IMR-90 (cell line): Measurements from ENCODE around the gene MLLT3. TPM values are rescaled to one million over a fixed set of nuclear protein-coding genes. Genes with fewer than 3 reads are reported as not detected.
A peak's percentile ranks its signal among the peaks of the same experiment; 100 is the strongest.

Source experiments
- ATAC-seq: fragments of 200-7000 bp; cut with Tn5 transposase; 2 replicates; pipeline ENCODE4 v1.9.1; 2020; ENCODE audit warnings: low read depth, mild to moderate bottlenecking, moderate library complexity
- BruUV-seq: library from RNA; stranded (reverse); fragments of 400-500 nt; replicated peaks from 2 replicates; lab custom pipeline; 2021; lab: Mats Ljungman, UMichigan
- CTCF ChIA-PET: fragments of 300-600 bp; formaldehyde crosslinking; extraction: SDS; loops from one replicate; lab custom pipeline; 2021; ENCODE audit warnings: antibody characterized with exemption; lab: Yijun Ruan, JAX
- POLR2A ChIA-PET: fragments of 300-600 bp; sonication (Branson Sonifier 250); formaldehyde crosslinking; loops from one replicate; lab custom pipeline; 2022; ENCODE audit warnings: antibody characterized with exemption; ENCODE audit not compliant: unreplicated experiment; lab: Charles Lee
- DNase-seq: peaks from one replicate; pipeline ENCODE4 v3.0.0; 2013
- H2AFZ ChIP-seq: replicated peaks from 2 replicates; pipeline ENCODE3; 2013; ENCODE audit warnings: low read length, mild to moderate bottlenecking; ENCODE audit not compliant: poor library complexity
- H2AK5ac ChIP-seq: 2 replicates; pipeline ENCODE4 v1.6.1; 2013; ENCODE audit warnings: low read depth, low read length, inconsistent platforms
- H2AK9ac ChIP-seq: replicated peaks from 2 replicates; pipeline ENCODE3; 2013; ENCODE audit warnings: mild to moderate bottlenecking, low read depth, low read length, moderate library complexity; ENCODE audit not compliant: poor library complexity
- H2BK120ac ChIP-seq: 2 replicates; pipeline ENCODE4 v1.6.1; 2013; ENCODE audit warnings: low read depth, low read length, inconsistent platforms
- H2BK15ac ChIP-seq: 3 replicates; pipeline ENCODE4 v1.6.1; 2013; ENCODE audit warnings: low read depth, low read length, inconsistent platforms
- H2BK20ac ChIP-seq: 2 replicates; pipeline ENCODE4 v1.6.1; 2013; ENCODE audit warnings: low read depth, mild to moderate bottlenecking, inconsistent platforms, low read length, moderate library complexity
- H2BK5ac ChIP-seq: 2 replicates; pipeline ENCODE4 v1.6.1; 2013; ENCODE audit warnings: mild to moderate bottlenecking, low read depth, low read length, inconsistent platforms; ENCODE audit not compliant: poor library complexity, severe bottlenecking
- H3K14ac ChIP-seq: replicated peaks from 2 replicates; pipeline ENCODE4 v1.6.1; 2013; ENCODE audit warnings: low read depth, low read length, inconsistent platforms
- H3K18ac ChIP-seq: 2 replicates; pipeline ENCODE4 v1.6.1; 2013; ENCODE audit warnings: low read depth, low read length, control low read depth
- H3K23ac ChIP-seq: 2 replicates; pipeline ENCODE4 v1.6.1; 2013; ENCODE audit warnings: low read depth, low read length, inconsistent platforms
- H3K27ac ChIP-seq: 2 replicates; pipeline ENCODE4 v1.5.1; 2013; ENCODE audit warnings: mild to moderate bottlenecking, control low read depth, low read length; ENCODE audit not compliant: insufficient read depth
- H3K27me3 ChIP-seq: 2 replicates; pipeline ENCODE4 v1.6.1; 2013; ENCODE audit warnings: low read length; ENCODE audit not compliant: control insufficient read depth, insufficient read depth
- H3K36me3 ChIP-seq: 2 replicates; pipeline ENCODE4 v1.6.1; 2013; ENCODE audit warnings: low read length, mixed read lengths; ENCODE audit not compliant: control insufficient read depth, insufficient read depth
- H3K4ac ChIP-seq: 2 replicates; pipeline ENCODE4 v1.6.1; 2013; ENCODE audit warnings: low read depth, low read length, inconsistent platforms
- H3K4me1 ChIP-seq: 2 replicates; pipeline ENCODE4 v1.6.1; 2013; ENCODE audit warnings: low read length, mixed read lengths; ENCODE audit not compliant: control insufficient read depth, insufficient read depth
- H3K4me2 ChIP-seq: 2 replicates; pipeline ENCODE4 v1.6.1; 2013; ENCODE audit warnings: low read depth, mild to moderate bottlenecking, control low read depth, low read length, moderate library complexity
- H3K4me3 ChIP-seq: 2 replicates; pipeline ENCODE4 v1.5.1; 2013; ENCODE audit warnings: low read depth, mild to moderate bottlenecking, control low read depth, low read length, moderate library complexity; ENCODE audit not compliant: insufficient read depth
- H3K56ac ChIP-seq: 2 replicates; pipeline ENCODE4 v1.6.1; 2013; ENCODE audit warnings: low read length, inconsistent platforms; ENCODE audit not compliant: insufficient read depth; ENCODE audit errors: extremely low read depth
- H3K79me1 ChIP-seq, 2 experiments: 2 replicates each; pipeline ENCODE4 v1.6.1; 2013; ENCODE audit warnings: low read length in 2 of 2, inconsistent platforms in 1 of 2, low read depth in 1 of 2
- H3K9ac ChIP-seq: 2 replicates; pipeline ENCODE4 v1.6.1; 2013; ENCODE audit warnings: low read depth, low read length, control low read depth
- H3K9me1 ChIP-seq: 2 replicates; pipeline ENCODE4 v1.6.1; 2013; ENCODE audit warnings: low read length, inconsistent platforms; ENCODE audit not compliant: insufficient read depth
- H3K9me3 ChIP-seq: 2 replicates; pipeline ENCODE4 v1.6.1; 2013; ENCODE audit warnings: low read length; ENCODE audit not compliant: control insufficient read depth, insufficient read depth
- H4K20me1 ChIP-seq: 2 replicates; pipeline ENCODE4 v1.6.1; 2013; ENCODE audit warnings: low read length, inconsistent platforms; ENCODE audit not compliant: insufficient read depth
- H4K5ac ChIP-seq: 2 replicates; pipeline ENCODE4 v1.6.1; 2013; ENCODE audit warnings: mild to moderate bottlenecking, low read depth, low read length, control low read depth
- H4K8ac ChIP-seq, 2 experiments: 2 replicates each; pipeline ENCODE4 v1.6.1; 2013; ENCODE audit warnings: low read depth in 2 of 2, low read length in 2 of 2, control low read depth in 1 of 2, inconsistent platforms in 1 of 2
- H4K91ac ChIP-seq: 2 replicates; pipeline ENCODE4 v1.6.1; 2013; ENCODE audit warnings: low read depth, low read length, inconsistent platforms; ENCODE audit not compliant: insufficient read depth
- CEBPB ChIP-seq: IDR thresholded peaks from 2 replicates; pipeline ENCODE4 v1.6.1; 2012; ENCODE audit warnings: low read depth, low read length, improper control_type of control experiment
- CHD1 ChIP-seq: IDR thresholded peaks from 2 replicates; pipeline ENCODE4 v1.6.1; 2012; ENCODE audit warnings: low read depth, low read length, improper control_type of control experiment
- MAFK ChIP-seq: IDR thresholded peaks from 2 replicates; pipeline ENCODE4 v1.6.1; 2012; ENCODE audit warnings: low read depth, low read length, improper control_type of control experiment
- MAZ ChIP-seq: IDR thresholded peaks from 2 replicates; pipeline ENCODE4 v1.6.1; 2012; ENCODE audit warnings: low read depth, mild to moderate bottlenecking, low read length, improper control_type of control experiment, moderate library complexity, borderline replicate concordance
- MXI1 ChIP-seq: IDR thresholded peaks from 2 replicates; pipeline ENCODE4 v1.6.1; 2012; ENCODE audit warnings: low read depth, mild to moderate bottlenecking, low read length, moderate library complexity, borderline replicate concordance
- NFE2L2 ChIP-seq: fragments of 150-350 bp; IDR thresholded peaks from 2 replicates; pipeline ENCODE4 v1.6.1; 2016; ENCODE audit warnings: low read depth, mild to moderate bottlenecking, low read length
- POLR2A ChIP-seq: IDR thresholded peaks from 2 replicates; pipeline ENCODE4 v1.6.1; 2012; ENCODE audit warnings: mild to moderate bottlenecking, low read depth, low read length
- RAD21 ChIP-seq: IDR thresholded peaks from 2 replicates; pipeline ENCODE4 v1.6.1; 2012; ENCODE audit warnings: low read length, improper control_type of control experiment
- RFX5 ChIP-seq: IDR thresholded peaks from 2 replicates; pipeline ENCODE4 v1.8.0; 2012; ENCODE audit warnings: low read depth, mild to moderate bottlenecking, low read length, moderate library complexity
- SMC3 ChIP-seq: fragments of 150-350 bp; IDR thresholded peaks from 2 replicates; pipeline ENCODE4 v1.6.1; 2016; ENCODE audit warnings: low read depth, mild to moderate bottlenecking, antibody characterized with exemption, low read length, moderate library complexity
- WGBS, 2 experiments: methylation state at CpG; one replicate each; pipeline versions ENCODE4 v1.1.5 to v1.1.7; 2013; ENCODE audit warnings: missing lambda C conversion rate in 2 of 2; ENCODE audit not compliant: insufficient read length in 1 of 2; ENCODE audit errors: extremely low coverage in 2 of 2; 5-methylcytosine and 5-hydroxymethylcytosine counted together
- dilution Hi-C: fragments of 300-500 bp; cut with HindIII; formaldehyde crosslinking; loops from one replicate; pipeline ENCODE4 v1.14.3; 2018; ENCODE audit warnings: low sequenced_read_pairs; ENCODE audit not compliant: unreplicated experiment
- in situ Hi-C: fragments of 300-500 bp; cut with MboI; formaldehyde crosslinking; loops from 3 replicates; pipeline ENCODE4 v1.14.3; 2019; ENCODE audit warnings: low sequenced_read_pairs, inconsistent platforms, mixed read lengths
- intact Hi-C: fragments of 100-400 bp; cut with micrococcal nuclease; formaldehyde crosslinking; loops from 2 replicates; pipeline ENCODE4 v1.10.0; 2022
- polyA plus RNA-seq, 3 experiments: library from polyadenylated mRNA; depleted of rRNA; stranded (reverse); fragments of >200 nt; gene quantifications; 2 replicates each; pipeline ENCODE4 v1.2.3, GENCODE V29; 2012; ENCODE audit warnings: low replicate concordance in 1 of 3
- total RNA-seq: library from RNA; depleted of rRNA; stranded (reverse); fragments of >200 nt; gene quantifications from 2 replicates; pipeline ENCODE4 v1.2.3, GENCODE V29; 2012
- TF ChIP-seq, protein P1 (sequence below): conservative IDR thresholded peaks from 2 replicates; pipeline ENCODE4 v1.5.1; 2012; ENCODE audit warnings: mild to moderate bottlenecking, low read depth, low read length, improper control_type of control experiment
- TF ChIP-seq, protein P2 (sequence below): fragments of 150-350 bp; IDR thresholded peaks from 2 replicates; pipeline ENCODE4 v1.6.1; 2017; ENCODE audit warnings: mild to moderate bottlenecking, antibody characterized with exemption, low read length, low read depth
- TF ChIP-seq, protein P3 (sequence below): fragments of 150-350 bp; IDR thresholded peaks from 2 replicates; pipeline ENCODE4 v1.6.1; 2016; ENCODE audit warnings: low read depth, mild to moderate bottlenecking, low read length, moderate library complexity, borderline replicate concordance

MLLT3 gene
- total and polyA plus RNA-seq, 2 of the 4 experiments (the other 2 are of a cell fraction) = 10.4 to 21.1 TPM

DNA sequence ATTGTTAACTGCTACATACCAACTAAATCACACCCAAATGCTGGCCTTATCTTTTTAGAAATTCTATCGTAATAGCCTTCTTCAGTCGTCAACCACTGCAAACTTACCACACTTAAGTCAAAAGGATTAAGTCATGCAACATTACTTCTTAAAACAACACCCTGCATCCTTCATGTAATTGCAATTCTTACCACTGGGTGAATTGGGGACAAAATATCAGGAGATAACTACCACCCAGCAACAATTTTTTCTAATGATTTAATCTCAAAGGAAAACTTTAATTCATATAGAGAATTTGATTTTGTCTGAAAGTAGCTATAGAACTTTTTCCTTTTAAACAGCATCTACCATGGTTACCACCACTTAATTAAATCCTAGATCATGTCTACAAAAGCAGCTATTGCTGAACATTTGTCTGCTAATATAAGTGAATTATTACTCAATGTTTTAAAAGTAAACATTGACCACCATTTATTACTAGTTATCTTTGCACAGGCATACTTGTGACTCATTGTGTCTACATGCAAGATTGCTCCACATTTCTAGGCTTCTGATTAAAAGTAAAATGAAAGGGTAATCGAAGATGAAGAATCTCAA lies 10.5 kb downstream of the MLLT3 start (continued):
- TF ChIP-seq, protein P1, sequence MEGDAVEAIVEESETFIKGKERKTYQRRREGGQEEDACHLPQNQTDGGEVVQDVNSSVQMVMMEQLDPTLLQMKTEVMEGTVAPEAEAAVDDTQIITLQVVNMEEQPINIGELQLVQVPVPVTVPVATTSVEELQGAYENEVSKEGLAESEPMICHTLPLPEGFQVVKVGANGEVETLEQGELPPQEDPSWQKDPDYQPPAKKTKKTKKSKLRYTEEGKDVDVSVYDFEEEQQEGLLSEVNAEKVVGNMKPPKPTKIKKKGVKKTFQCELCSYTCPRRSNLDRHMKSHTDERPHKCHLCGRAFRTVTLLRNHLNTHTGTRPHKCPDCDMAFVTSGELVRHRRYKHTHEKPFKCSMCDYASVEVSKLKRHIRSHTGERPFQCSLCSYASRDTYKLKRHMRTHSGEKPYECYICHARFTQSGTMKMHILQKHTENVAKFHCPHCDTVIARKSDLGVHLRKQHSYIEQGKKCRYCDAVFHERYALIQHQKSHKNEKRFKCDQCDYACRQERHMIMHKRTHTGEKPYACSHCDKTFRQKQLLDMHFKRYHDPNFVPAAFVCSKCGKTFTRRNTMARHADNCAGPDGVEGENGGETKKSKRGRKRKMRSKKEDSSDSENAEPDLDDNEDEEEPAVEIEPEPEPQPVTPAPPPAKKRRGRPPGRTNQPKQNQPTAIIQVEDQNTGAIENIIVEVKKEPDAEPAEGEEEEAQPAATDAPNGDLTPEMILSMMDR = peak; percentile 57

DNA sequence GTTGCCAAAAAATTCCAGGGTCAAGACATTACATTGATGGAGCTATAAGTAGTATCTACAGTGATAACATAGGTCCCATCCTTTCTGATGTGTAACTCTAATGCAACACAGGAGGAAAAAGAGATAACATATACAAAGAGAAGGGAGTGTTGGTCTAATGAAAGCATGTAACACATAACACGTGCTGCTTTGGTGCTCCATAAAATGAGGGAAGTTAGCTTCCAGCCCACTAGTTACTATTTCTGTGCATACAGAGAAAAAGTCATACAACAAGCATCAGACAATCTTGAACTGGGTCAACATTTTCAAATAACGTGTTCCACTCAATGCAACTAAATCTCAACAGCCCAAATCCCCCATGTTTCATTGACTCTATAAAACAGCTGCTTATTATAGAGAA lies 11.7 kb downstream of the MLLT3 start:
- Histone ChIP-seq H2AK5ac (no peak overlapping the region), H4K91ac (no peak overlapping the region), H2AK9ac (no peak overlapping the region), H2BK15ac (no peak overlapping the region), H3K4me1 (peaks cover 3% of the 10 kb centered on the region), H2BK20ac (0 out of 2 replicates have a peak overlapping the region, but pooled peaks have one; percentile 25), H3K79me1 (peaks cover 17 to 34% of the 10 kb centered on the region in 2 experiments), H3K4me3 (no peak overlapping the region), H3K9me3 (no peaks in the 10 kb centered on the region), H3K14ac (no peak overlapping the region), H4K20me1 (no peaks in the 10 kb centered on the region; the same call in 1 of the 2 replicates), H4K5ac (no peak overlapping the region), H3K56ac (no peak overlapping the region), H3K9me1 (peaks cover 2% of the 10 kb centered on the region; the same call in 1 of the 2 replicates), H3K4me2 (no peak overlapping the region), H4K8ac (no peak overlapping the region), H2BK5ac (no peak overlapping the region), H3K27ac (no peak overlapping the region), H2BK120ac (no peak overlapping the region), H3K36me3 (no peaks in the 10 kb centered on the region), H3K9ac (no peak overlapping the region), H2AFZ (no peak overlapping the region), H3K27me3 (no peaks in the 10 kb centered on the region), H3K18ac (no peak overlapping the region), H3K4ac (no peak overlapping the region), H3K23ac (no peak overlapping the region; the same call in 1 of the 2 replicates)
- intact Hi-C loops = no loop called here
- ChIA-PET CTCF (interaction anchor here (0.5 to 0.9 kb wide), 2 partner anchors 221 to 249 kb away, joined by 3 read pairs; no protein-coding TSS in a partner anchor), POLR2A (no interaction called here)
- DNase-seq (no peak), ATAC-seq (no peak)
- TF ChIP-seq, protein P2, sequence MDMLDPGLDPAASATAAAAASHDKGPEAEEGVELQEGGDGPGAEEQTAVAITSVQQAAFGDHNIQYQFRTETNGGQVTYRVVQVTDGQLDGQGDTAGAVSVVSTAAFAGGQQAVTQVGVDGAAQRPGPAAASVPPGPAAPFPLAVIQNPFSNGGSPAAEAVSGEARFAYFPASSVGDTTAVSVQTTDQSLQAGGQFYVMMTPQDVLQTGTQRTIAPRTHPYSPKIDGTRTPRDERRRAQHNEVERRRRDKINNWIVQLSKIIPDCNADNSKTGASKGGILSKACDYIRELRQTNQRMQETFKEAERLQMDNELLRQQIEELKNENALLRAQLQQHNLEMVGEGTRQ = no peak
- TF ChIP-seq, protein P3, sequence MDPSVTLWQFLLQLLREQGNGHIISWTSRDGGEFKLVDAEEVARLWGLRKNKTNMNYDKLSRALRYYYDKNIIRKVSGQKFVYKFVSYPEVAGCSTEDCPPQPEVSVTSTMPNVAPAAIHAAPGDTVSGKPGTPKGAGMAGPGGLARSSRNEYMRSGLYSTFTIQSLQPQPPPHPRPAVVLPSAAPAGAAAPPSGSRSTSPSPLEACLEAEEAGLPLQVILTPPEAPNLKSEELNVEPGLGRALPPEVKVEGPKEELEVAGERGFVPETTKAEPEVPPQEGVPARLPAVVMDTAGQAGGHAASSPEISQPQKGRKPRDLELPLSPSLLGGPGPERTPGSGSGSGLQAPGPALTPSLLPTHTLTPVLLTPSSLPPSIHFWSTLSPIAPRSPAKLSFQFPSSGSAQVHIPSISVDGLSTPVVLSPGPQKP = no peak
- TF ChIP-seq POLR2A (no peak), MXI1 (no peak), RAD21 (no peak), MAFK (no peak), SMC3 (no peak), MAZ (no peak), NFE2L2 (no peak), CEBPB (no peak), RFX5 (no peak), CHD1 (no peak)
- no CpG with 5 or more reads among the region's 2 CpGs for WGBS, 2 experiments
- dilution Hi-C loops = no loop called here
- in situ Hi-C loops = no loop called here
- BruUV-seq = no TSS peak
